ENCODE data around the gene PACSIN3.

The PACSIN3 gene

GRCh38 chr11:47160753-47161133 lies 25.5 kb downstream of the PACSIN3 start:
- TF ChIP-seq LEF1 (IDR thresholded peaks at IDR 0.05; ENCODE audit: borderline replicate concordance): no peak
- no peak for TF ChIP-seq ELF4 (IDR thresholded peaks at IDR 0.05)
- TF ChIP-seq FOXK2 (IDR thresholded peaks at IDR 0.05): no peak
- no peak for TF ChIP-seq CTBP1 (IDR thresholded peaks at IDR 0.05; ENCODE audit: borderline replicate concordance)
- TF ChIP-seq ARNT (IDR thresholded peaks at IDR 0.05): no peak
- TF ChIP-seq NFRKB (IDR thresholded peaks at IDR 0.05): no peak
- TF ChIP-seq FOXA1 (IDR thresholded peaks at IDR 0.05): no peak
- TF ChIP-seq SP1 (IDR thresholded peaks at IDR 0.05): no peak
- no peak for TF ChIP-seq PKNOX1 (IDR thresholded peaks at IDR 0.05)
- no peak for DNase-seq (ENCODE audit: extremely low spot score)
- CTCF ChIA-PET: interaction anchor here (1.0 kb wide), 2 partner anchors 213 to 254 kb away, joined by 3 to 4 read pairs; no protein-coding TSS in a partner anchor
- POLR2A ChIA-PET: no interaction called here

- TF ChIP-seq ELF4 (IDR thresholded peaks at IDR 0.05) (no peak), ZNF384 (IDR thresholded peaks at IDR 0.05) (no peak), BHLHE40 (IDR thresholded peaks at IDR 0.05; ENCODE audit: borderline replicate concordance) (no peak), PKNOX1 (IDR thresholded peaks at IDR 0.05) (no peak)
- no peak for DNase-seq (ENCODE audit: extremely low spot score)
- POLR2A ChIA-PET: no interaction called here
- CTCF ChIA-PET: no interaction called here
Observed at GRCh38 chr11:47158242-47158641, 28.0 kb downstream of the PACSIN3 start.

DNA sequence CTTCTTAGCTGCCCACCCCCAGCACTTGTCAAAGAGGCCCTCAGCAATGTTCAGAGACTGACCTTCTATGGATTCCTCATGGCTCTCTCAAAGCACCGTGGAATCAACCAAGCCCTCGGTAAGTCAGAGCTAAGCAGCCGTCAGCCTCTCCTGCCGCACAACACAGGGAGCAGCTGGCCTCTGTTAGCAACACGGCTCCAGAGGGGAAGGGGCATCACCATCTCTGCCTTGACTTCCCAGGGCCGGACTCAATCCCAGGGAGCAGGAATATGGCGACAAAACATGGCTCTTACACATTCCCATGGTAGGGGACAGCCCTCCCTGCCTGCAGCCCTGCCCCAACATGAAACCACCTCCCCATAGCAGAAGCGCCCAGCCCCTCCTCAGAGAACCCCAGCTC lies 28.4 kb downstream of the PACSIN3 start:
- ChIA-PET POLR2A (no interaction called here), CTCF (no interaction called here)
- DNase-seq (ENCODE audit: extremely low spot score): no peak
- TF ChIP-seq SP1 (IDR thresholded peaks at IDR 0.05) (no peak), NFRKB (IDR thresholded peaks at IDR 0.05) (no peak), ELF4 (IDR thresholded peaks at IDR 0.05) (no peak), LEF1 (IDR thresholded peaks at IDR 0.05; ENCODE audit: borderline replicate concordance) (no peak), SUZ12 (IDR thresholded peaks at IDR 0.05) (no peak), PKNOX1 (IDR thresholded peaks at IDR 0.05) (no peak)

- TF ChIP-seq FOXM1 (IDR thresholded peaks at IDR 0.05; ENCODE audit: borderline replicate concordance): no peak
- no peak for TF ChIP-seq L3MBTL2 (conservative IDR thresholded peaks at IDR 0.05)
- no peak for TF ChIP-seq ELF4 (IDR thresholded peaks at IDR 0.05)
- no peak for TF ChIP-seq BHLHE40 (IDR thresholded peaks at IDR 0.05; ENCODE audit: borderline replicate concordance)
- no peak for TF ChIP-seq HDGF (IDR thresholded peaks at IDR 0.05; ENCODE audit: borderline replicate concordance)
- TF ChIP-seq FOXA1 (IDR thresholded peaks at IDR 0.05): no peak
- no peak for TF ChIP-seq CTBP1 (IDR thresholded peaks at IDR 0.05; ENCODE audit: borderline replicate concordance)
- no peak for TF ChIP-seq ARNT (IDR thresholded peaks at IDR 0.05)
- no peak for TF ChIP-seq TARDBP (IDR thresholded peaks at IDR 0.05)
- TF ChIP-seq PKNOX1 (IDR thresholded peaks at IDR 0.05): no peak
- TF ChIP-seq NFRKB (IDR thresholded peaks at IDR 0.05): no peak
- TF ChIP-seq SUZ12 (IDR thresholded peaks at IDR 0.05): no peak
- TF ChIP-seq FOXK2 (IDR thresholded peaks at IDR 0.05): no peak
- TF ChIP-seq LEF1 (IDR thresholded peaks at IDR 0.05; ENCODE audit: borderline replicate concordance): no peak
- TF ChIP-seq ZNF384 (IDR thresholded peaks at IDR 0.05): no peak
- TF ChIP-seq SP1 (IDR thresholded peaks at IDR 0.05): no peak
- DNase-seq (ENCODE audit: extremely low spot score): no peak
- ChIA-PET POLR2A (no interaction called here), CTCF (no interaction called here)
Observed at GRCh38 chr11:47156951-47157350, 29.3 kb downstream of the PACSIN3 start.

GRCh38 chr11:47156333-47156732 lies 29.9 kb downstream of the PACSIN3 start:
- TF ChIP-seq CTBP1 (IDR thresholded peaks at IDR 0.05; ENCODE audit: borderline replicate concordance) (no peak), BHLHE40 (IDR thresholded peaks at IDR 0.05; ENCODE audit: borderline replicate concordance) (no peak), ELF4 (IDR thresholded peaks at IDR 0.05) (no peak), FOXK2 (IDR thresholded peaks at IDR 0.05) (no peak), TARDBP (IDR thresholded peaks at IDR 0.05) (no peak), ARNT (IDR thresholded peaks at IDR 0.05) (no peak), SP1 (IDR thresholded peaks at IDR 0.05) (no peak), PKNOX1 (IDR thresholded peaks at IDR 0.05) (no peak), FOXM1 (IDR thresholded peaks at IDR 0.05; ENCODE audit: borderline replicate concordance) (no peak), L3MBTL2 (conservative IDR thresholded peaks at IDR 0.05) (no peak), LEF1 (IDR thresholded peaks at IDR 0.05; ENCODE audit: borderline replicate concordance) (no peak), HDGF (IDR thresholded peaks at IDR 0.05; ENCODE audit: borderline replicate concordance) (no peak), FOXA1 (IDR thresholded peaks at IDR 0.05) (no peak), SUZ12 (IDR thresholded peaks at IDR 0.05) (no peak), NFRKB (IDR thresholded peaks at IDR 0.05) (no peak)
- POLR2A ChIA-PET: no interaction called here
- CTCF ChIA-PET: interaction anchor here (0.6 kb wide), 1 partner anchor 275 kb away, joined by 3 read pairs; no protein-coding TSS in a partner anchor
- no peak for DNase-seq (ENCODE audit: extremely low spot score)

DNA sequence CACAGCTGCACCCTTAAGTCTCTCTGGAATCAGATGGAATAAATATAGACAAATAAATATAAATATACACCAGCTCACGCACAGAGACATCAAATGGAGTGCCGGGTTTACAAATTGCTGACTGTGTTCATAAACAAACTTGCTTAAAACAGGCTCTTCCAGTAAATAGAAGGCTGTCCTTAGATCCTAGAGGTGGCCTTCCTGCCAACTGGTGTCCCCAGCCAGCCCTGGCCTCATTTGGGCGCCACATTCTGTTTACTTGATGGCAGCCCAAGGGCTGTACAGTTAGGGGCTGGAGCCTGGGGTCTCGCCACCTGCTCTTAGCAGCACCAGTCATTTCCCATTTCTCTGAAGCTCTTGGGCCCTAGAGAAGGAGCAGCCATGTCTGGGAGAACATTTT lies 30.4 kb downstream of the PACSIN3 start:
- CTCF ChIA-PET: interaction anchor here (0.6 kb wide), 1 partner anchor 274 kb away, joined by 3 read pairs; no protein-coding TSS in a partner anchor

More for the DNA sequence above, 30.4 kb downstream of the PACSIN3 start:
- POLR2A ChIA-PET: no interaction called here
- TF ChIP-seq ZNF384 (IDR thresholded peaks at IDR 0.05) (no peak), FOXA1 (IDR thresholded peaks at IDR 0.05) (no peak), SUZ12 (IDR thresholded peaks at IDR 0.05) (no peak), FOXM1 (IDR thresholded peaks at IDR 0.05; ENCODE audit: borderline replicate concordance) (no peak), ARNT (IDR thresholded peaks at IDR 0.05) (no peak), TARDBP (IDR thresholded peaks at IDR 0.05) (no peak), PKNOX1 (IDR thresholded peaks at IDR 0.05) (no peak), CTBP1 (IDR thresholded peaks at IDR 0.05; ENCODE audit: borderline replicate concordance) (no peak), LEF1 (IDR thresholded peaks at IDR 0.05; ENCODE audit: borderline replicate concordance) (no peak), SP1 (IDR thresholded peaks at IDR 0.05) (no peak), HDGF (IDR thresholded peaks at IDR 0.05; ENCODE audit: borderline replicate concordance) (no peak), L3MBTL2 (conservative IDR thresholded peaks at IDR 0.05) (no peak), BHLHE40 (IDR thresholded peaks at IDR 0.05; ENCODE audit: borderline replicate concordance) (no peak), ELF4 (IDR thresholded peaks at IDR 0.05) (no peak), NFRKB (IDR thresholded peaks at IDR 0.05) (no peak)
- DNase-seq (ENCODE audit: extremely low spot score): no peak
